GM18508 (cell line): ENCODE measurements around the gene MEAK7.

Experiments
- ATAC-seq: cut with Tn5 transposase; IDR thresholded peaks from one replicate; pipeline ENCODE4 v1.9.1; 2021; ENCODE audit warnings: moderate number of reproducible peaks; ENCODE audit not compliant: insufficient read depth, unreplicated experiment

Gene MEAK7

DNA sequence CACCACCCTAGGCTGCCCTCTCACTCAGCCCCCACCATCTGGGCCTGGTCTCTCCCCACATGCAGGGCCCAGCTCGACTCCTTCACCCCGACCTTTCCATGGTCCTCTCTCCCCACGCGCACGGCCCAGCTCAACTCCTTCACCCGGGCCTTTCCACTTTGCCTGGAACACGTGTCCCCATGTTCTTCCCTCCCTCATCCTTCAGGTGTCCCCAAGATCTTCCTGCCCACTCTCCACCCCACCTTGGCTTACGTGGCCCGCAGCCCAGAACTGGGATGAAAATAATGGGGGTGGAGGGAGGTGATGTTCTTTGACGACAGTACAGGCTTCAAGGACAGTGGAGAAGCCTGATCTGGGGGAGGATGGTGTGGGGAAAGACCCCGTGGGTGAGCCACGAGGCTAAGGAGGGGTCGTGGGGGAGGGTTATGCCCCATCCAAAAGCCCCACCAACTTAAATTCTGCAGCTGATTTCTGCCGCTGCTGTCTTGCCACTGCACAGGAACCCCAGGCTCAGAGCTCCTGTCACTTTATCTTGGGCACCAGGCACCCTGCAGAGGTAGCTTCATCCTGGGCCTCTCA is 9.9 kb upstream of the MEAK7 start:
- ATAC-seq: no peak

- ATAC-seq: no peak
Observed at GRCh38 chr16:84513666-84514065, 9.2 kb upstream of the MEAK7 start.

- ATAC-seq: no peak
Observed at GRCh38 chr16:84513123-84513522, 8.7 kb upstream of the MEAK7 start.

GRCh38 chr16:84511831-84512230 is 7.4 kb upstream of the MEAK7 start:
- ATAC-seq: no peak

GRCh38 chr16:84511180-84511800 is 6.8 kb upstream of the MEAK7 start:
- no peak for ATAC-seq

- ATAC-seq: no peak
Observed at GRCh38 chr16:84509032-84509950, 4.8 kb upstream of the MEAK7 start.

DNA sequence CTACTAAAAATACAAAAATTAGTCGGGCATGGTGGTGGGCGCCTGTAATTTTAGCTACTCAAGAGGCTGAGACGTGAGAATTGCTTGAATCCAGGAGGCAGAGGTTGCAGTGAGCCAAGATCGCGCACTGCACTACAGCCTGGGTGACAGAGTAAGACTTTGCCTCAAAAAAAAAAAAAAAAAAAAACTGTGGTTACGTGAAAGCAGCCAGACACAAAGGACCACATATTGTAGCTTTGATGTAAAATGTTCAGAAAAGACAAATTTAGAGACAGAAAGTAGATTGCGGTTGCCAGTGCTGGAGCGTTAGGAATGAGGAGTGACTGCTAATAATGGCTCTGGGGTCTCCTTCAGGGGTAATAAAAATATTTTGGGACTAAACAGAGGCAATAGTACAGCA is 4.0 kb upstream of the MEAK7 start:
- no peak for ATAC-seq

DNA sequence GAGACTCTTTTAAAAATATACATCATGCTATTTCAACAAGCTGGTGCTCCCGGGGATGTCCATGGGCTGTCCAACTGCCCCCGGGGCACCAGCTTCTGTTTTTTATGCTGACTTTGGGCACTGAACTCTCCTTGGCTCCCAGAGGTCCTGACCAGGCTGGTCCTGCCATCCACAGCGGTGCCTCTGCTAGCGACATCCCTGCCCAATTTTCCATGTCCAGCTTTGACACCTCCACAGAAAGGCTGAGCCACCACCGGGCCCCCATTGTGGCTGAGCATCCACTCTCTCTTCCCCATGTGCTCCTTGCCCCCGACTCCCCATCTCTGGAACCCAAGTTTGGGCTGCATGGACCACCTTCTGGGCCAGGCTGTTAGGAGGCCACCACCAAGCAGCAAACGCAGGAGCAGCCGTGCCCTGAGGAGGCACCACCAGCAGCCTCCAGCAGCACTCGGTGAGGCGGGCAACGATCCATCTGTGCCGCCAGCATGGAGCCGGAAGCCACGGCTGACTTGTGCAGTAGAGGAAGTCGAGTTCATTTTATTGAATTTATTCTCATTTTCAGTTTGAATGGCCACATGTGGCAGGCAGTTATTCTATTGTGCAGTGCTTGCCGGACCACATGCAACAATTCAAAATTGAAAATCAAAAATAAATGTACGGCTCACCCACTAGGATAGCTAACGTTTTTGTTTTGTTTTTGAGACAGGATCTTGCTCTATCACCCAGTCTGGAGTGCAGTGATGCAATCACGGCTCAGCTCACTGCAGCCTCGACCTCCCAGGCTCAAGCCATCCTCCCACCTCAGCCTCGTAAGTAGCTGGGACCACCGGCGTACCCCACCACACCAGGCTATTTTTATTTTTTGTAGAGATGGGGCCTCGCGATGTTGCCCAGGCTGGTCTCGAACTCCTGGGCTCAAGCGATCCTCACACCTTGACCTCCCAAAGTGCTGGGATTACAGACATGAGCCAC is 2.8 kb upstream of the MEAK7 start:
- ATAC-seq: no peak

- ATAC-seq: no peak
Observed at GRCh38 chr16:84505249-84506187, 1.1 kb upstream of the MEAK7 start.

- no peak for ATAC-seq
Observed at GRCh38 chr16:84503751-84504395, 586 bp downstream of the MEAK7 start.

DNA sequence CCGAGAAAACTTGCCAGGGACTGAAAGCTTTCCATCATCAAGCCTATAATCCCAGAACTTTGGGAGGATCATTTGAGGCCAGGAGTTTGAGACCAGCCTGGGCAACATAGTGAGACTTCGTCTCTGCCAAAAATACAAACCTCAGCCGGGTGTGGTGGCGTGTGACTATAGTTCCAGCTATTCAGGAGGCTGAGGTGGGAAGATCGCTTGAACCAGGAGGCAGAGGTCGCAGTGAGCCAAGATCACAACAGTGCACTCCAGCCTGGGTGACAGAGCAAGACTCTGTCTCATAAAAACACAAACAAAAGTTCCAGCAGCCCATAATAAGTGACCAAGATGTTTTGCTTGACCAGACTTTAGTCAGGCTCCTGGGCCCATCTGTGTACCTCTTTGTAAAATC is 1.9 kb downstream of the MEAK7 start:
- no peak for ATAC-seq

DNA sequence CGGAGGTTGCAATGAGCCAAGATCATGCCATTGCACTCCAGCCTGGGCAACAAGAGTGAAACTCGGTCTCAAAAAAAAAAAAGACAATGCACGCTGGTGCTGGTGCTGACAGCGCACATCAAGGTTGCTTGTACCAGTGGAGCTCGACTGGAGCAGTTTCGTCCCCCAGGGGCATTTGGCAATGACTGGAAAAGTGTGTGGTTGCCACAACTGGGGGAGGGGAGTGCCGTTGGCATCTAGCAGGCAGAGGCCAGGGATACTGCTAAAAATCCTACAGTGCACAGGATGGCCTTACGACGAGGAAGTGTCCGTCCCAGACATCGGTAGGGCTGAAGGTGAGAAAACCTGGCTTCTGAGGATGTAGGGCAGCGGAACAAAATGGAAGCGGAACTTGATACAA is 2.4 kb downstream of the MEAK7 start:
- no peak for ATAC-seq

- no peak for ATAC-seq
Observed at GRCh38 chr16:84501077-84501735, 3.3 kb downstream of the MEAK7 start.

DNA sequence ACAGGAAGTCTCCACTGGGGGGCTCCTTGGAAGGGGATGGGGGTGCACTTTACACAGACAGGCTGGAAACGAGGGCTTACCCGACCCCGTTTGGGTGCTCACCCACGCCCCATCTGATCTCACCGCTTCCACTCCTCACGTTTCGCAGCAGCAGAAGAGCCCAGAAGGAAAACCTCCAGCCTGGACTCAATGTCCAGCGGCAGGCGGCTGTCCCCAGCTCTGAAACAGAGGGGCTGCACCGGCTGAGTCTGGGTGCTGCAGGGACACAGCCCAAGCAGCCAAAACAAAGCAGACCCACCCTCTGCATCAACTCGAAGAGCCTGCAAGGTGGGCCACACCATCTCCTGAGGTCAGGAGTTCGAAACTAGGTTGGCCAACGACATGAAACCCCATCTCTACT is 3.9 kb downstream of the MEAK7 start:
- no peak for ATAC-seq

DNA sequence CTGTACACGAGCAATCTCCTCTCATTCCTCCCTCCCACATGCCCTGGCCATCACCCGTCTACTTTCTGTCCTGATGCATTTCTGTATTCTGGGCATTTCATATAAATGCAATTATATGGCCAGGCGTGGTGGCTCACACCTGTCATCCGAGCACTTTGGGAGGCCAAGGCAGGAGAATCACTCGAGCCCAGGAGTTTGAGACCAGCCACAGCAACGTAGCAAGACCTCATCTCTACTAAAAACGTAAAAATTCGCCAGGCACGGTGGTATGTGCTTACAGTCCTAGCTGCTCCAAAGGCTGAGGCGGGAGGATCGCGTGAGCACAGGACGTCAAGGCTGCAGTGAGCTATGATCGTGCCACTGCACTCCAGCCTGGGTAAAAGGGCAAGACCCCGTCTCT is 4.8 kb downstream of the MEAK7 start:
- no peak for ATAC-seq

DNA sequence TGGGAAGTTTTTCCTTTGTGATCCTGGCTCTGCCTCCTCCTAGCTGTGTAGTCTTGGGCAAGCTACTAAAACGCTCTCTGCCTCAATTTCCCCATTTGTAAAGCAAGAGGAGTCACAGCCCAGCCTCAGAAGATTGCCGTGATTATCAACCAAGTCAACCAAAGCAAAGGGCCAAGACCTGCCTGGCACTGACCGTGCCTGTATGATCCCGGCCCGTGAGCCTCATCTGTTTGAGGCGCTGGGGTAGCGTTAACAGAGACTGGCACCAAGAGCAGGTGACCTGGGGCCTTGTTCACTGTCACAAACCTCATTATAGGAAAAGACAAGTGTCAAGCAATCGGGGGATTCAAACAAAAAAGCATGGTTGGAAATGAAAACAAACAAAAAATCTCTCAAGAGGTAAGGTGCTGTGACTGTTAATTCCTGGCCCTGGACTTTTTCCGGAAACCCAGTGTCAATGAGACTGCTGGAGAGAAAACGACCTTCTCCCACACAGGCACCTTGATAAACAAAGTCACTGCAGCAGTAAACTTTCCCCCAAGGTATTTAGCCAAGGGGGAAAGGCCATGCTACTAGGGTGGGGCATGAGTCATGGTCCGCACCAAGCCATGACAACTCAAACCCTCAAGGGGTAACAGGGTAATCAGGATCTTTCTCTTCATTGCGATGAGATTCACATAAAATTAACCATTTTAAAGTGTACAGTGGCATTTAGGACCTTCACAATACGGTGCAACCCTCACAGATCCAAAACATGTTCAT is 5.4 kb downstream of the MEAK7 start:
- ATAC-seq: no peak

GRCh38 chr16:84498223-84498610 is 6.2 kb downstream of the MEAK7 start:
- no peak for ATAC-seq
